CD4-positive, alpha-beta T cell treated with Interleukin-21 for 1 hour (primary cell): ENCODE data around the gene SERPINE3.

Experiments
- DNase-seq: peaks from one replicate; pipeline ENCODE4 v3.0.0-alpha.2; 2020

SERPINE3 gene

GRCh38 chr13:51364404-51365008, 25.0 kb downstream of the SERPINE3 start:
- DNase-seq = no peak

GRCh38 chr13:51370116-51370515, 30.6 kb downstream of the SERPINE3 start:
- no peak for DNase-seq

DNA sequence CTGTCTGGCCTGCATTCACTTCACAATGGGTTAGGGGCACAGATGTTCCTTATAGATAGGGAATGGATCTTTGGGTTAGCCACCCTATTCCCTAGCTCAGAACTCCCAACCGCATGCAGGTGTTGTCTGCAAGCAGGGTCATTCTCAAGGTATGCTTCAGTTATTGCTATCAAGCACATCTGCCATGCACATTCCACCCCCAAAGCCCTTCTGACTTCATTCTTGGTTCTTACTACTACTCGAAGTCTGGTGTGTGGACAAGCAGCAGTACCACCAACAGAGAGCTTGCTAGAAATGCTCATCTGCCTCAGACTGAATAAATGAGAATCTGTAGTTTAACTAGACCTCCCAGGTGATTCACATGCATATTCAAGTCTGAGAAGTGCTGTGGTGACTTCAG, 31.3 kb downstream of the SERPINE3 start:
- no peak for DNase-seq

- DNase-seq = no peak
Measured at GRCh38 chr13:51371768-51372399, 32.4 kb downstream of the SERPINE3 start.

GRCh38 chr13:51373451-51373850, 34.0 kb downstream of the SERPINE3 start:
- DNase-seq = no peak

GRCh38 chr13:51380269-51380668, 40.8 kb downstream of the SERPINE3 start:
- no peak for DNase-seq

GRCh38 chr13:51385114-51385513, 45.6 kb downstream of the SERPINE3 start:
- DNase-seq = no peak

GRCh38 chr13:51394724-51395123, 55.2 kb downstream of the SERPINE3 start:
- DNase-seq = no peak

- no peak for DNase-seq
Measured at GRCh38 chr13:51396352-51396751, 56.9 kb downstream of the SERPINE3 start.

- no peak for DNase-seq
Measured at GRCh38 chr13:51397262-51397941, 57.9 kb downstream of the SERPINE3 start.

- DNase-seq = no peak
Measured at GRCh38 chr13:51405176-51405575, 65.7 kb downstream of the SERPINE3 start.

DNA sequence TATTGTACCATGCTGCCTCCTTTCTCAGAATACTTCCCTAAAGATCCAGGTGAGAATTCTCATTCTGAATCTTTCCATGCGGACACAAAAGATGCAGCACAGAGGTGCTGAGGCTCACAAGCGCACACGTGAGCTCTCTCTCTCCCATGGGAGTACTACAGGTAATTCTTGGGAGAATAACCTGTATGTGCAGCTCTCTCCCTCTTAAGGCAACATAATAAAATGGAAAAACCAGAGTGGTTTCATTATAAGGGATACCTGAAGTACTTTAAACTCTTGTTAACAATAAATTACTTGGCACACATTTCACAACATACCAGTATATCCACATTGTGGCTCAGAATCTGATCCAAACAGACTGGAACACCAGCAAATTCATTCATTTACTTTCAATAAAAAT, 72.9 kb downstream of the SERPINE3 start:
- no peak for DNase-seq
